Stimulated activated CD8-positive, alpha-beta memory T cell treated with anti-CD3 and anti-CD28 coated beads, Interleukin-2, amount 100 ng/mL, for 1 hour (primary cell): ENCODE results near the gene DHRS1.

Experiments used
- DNase-seq, 2 donors: peaks; one replicate each; pipeline ENCODE4 v3.0.0-alpha.2; 2020; ENCODE audit warnings: low read depth in 2 of 2

The DHRS1 gene

DNA sequence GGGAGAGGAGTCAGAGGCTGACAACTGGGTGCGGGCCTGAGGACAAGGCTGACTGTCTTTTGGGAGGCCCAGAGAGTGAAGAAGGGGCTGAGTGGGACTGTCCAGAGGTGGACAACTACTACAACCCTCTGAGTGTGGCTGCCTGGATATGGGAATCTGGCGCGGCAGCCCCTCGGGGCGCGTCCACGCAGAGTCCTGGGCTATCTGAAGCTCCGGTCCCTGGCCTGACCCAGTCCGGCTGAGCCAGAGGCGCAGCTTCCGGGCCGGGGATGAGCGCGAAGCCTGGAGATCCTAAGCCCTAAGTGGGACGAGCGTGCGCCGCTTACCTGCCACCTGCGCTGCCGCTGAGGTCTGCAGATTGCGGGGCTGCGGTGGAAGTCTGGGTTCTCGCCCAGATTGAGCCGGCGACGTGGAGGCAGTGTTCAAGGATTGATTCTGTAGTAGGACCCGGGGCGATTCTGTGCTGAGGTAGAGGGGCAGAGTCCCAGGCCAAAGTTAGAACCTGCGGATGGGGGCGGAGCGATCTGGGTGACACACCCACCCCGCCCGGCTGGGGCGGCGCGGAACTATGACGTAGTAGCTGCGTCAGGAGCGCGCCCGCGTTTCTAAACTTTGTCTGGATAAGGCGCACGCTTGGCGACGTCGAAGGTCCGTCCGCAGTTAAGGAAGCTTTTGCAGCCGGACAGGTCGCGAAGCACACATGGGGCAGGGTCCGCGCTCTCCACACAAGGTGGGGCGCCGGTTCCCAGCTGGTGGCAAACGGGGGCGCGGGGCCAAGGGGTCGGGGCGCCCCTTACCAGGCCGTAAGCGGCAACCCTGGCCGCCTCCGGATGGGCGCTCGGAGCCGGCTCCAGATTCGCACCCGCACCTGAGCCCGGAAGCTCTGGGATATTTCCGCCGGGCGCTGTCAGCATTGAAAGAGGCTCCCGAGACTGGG lies at the start of gene DHRS1, which contains the start of gene NOP9:
Gene DHRS1 (minus strand): TSS at position 526 of the 937 bp plus-strand sequence. CDS start 674 bp downstream, outside the sequence.
Gene NOP9 (plus strand): TSS at position 596 of the 937 bp plus-strand sequence. CDS start 105 bp downstream, at position 701.
- DNase-seq, result peak; percentile 89 to 91

GRCh38 chr14:24348186-24348585 lies 48.6 kb upstream of the DHRS1 start:
- no peak for DNase-seq

DNA sequence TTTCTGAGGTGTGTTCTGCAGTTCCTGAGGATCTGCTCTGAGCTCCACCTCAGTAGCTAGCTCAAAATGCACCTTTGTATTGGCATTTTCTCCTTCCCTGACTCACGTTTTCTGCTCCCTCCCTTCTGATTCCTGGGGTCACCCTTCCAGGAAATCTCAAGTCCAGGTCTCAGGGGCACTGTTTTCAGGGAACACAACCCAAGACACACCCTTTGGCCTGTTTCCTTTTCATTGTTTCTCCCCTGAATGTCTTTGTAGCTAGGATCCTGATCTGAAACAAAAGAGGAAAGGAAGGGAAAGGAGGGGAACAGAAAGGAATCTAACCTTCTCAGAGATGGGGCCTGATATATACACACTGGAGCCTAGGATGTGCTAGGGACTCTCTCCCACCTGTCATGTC lies 47.6 kb upstream of the DHRS1 start:
- DNase-seq, result no peak

- no peak for DNase-seq
Observed at GRCh38 chr14:24343795-24344660, 44.4 kb upstream of the DHRS1 start.

DNA sequence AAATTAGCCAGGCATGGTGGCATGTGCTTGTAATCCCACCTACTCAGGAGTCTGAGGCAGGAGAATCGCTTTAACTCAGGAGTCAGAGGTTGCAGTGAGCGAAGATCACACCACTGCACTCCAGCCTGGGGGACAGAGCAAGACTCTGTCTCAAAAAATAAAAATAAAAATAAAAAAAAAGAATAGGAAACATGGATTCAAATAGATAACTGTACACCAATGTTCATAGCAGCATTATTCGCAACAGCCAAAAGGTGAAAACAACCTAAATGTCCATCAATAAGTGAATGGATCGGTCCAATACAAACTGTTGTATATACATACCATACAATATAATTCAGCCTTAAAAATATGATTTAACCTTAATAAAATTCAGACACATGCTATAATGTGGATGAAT lies 43.3 kb upstream of the DHRS1 start:
- DNase-seq, result no peak

GRCh38 chr14:24340606-24341005 lies 41.0 kb upstream of the DHRS1 start:
- no peak for DNase-seq

DNA sequence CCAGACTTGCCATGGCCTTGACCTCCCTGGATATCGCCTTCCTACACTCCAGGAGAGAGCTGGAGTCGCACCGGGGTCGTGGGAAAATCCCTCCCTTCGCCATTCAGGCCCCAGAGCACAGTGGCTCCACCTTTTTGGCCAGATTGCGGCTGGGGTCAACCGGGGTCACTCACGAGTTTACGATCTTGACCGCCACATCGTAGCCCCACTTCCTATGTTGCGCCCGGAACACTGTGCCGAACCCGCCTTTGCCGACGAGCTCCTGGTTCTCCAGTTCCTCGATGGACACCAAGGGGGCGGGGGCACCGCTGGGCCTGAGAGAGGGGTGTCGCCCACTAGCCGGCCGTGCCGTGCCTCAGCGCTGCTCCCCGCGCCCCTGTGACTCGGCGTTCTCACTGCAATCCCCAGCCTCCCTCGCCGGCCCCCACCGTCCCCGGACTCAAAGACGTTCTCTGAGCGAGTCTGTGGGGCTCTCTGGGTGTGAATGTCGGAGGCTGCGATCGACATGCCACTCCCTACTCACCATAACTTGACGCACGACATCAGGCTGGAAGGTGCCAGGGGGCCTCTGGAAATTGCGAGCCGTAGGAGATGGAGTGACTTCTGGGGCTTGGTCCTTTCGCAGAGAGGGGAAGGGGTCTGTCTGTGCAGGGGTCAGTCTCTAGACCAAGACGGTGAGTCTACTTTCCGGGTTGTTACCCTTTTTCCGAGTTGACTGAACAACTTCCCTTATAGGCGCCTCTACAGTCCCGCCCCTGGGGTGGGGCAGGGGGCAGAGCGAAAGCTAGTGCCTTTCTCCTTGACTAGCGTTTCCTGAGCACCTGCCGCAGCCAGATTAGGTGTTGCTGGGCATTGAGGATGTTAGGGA lies 39.9 kb upstream of the DHRS1 start, which contains the start of gene RIPK3:
Gene RIPK3 (minus strand): TSS at position 708 of the 868 bp plus-strand sequence. CDS start 165 bp downstream, at position 543.
- DNase-seq, result peak; percentile 33 to 48

DNA sequence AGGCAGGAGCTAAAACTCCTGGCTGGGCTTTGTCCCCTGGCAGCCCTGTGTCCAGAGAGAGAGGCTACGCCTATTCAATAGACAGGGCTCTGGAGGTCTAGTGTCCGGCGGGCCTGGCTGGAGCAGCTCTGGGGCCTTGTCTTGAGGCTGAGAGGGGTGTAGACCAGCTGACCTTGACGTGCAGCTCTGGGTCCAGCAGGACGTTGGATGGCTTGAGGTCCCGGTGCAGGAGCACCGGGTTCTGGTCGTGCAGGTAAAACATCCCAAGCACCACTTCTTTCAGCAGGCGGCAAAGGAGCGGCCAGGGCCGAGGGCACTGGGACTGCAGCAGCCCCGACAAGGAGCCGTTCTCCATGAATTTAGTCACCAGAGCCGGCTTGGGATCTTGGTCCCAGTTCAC lies 39.3 kb upstream of the DHRS1 start:
- DNase-seq, result no peak

GRCh38 chr14:24337824-24338175 lies 38.2 kb upstream of the DHRS1 start:
- no peak for DNase-seq

- no peak for DNase-seq
Observed at GRCh38 chr14:24337144-24337823, 37.7 kb upstream of the DHRS1 start.

- no peak for DNase-seq
Observed at GRCh38 chr14:24335461-24336171, 36.0 kb upstream of the DHRS1 start.

- no peak for DNase-seq
Observed at GRCh38 chr14:24334431-24335291, 35.1 kb upstream of the DHRS1 start, which contains the start of gene ADCY4. ADCY4 (minus strand) TSS chr14:24335071; CDS start chr14:24334652, 419 bp downstream.

DNA sequence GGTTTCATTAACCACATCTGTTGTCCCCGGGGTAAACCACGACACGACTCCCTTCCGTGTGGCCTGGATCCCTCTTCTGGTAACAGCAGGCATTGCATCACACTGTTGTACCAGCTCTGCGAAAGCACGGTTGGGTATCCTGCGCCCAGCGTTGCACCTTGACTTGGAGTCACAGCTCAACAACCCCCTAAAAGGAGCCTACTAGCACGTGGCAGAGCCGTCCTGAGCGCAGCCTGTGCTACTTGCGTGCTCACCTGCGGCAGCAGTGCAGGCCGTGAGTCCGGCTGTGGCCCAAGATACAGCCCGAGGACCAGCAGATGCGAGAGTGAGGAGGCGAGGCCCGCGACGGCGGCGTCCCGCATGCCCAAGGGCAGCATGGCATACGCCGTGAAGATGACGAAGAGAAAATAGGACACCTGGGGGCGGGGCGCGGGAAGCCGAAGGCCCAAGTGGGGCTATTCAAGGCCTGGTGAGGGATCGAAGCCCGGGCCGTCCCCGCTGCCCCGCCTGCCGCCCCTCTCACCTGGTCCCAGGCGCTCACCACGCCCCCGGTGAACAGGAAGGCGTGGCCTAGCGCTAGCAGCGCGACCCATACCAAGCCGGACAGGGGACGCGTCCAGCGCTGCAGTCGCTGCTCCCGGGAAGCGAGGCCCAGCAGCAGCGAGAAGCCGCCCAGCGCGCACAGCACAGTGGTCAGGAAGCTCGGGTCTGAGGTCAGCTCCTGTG lies 32.9 kb upstream of the DHRS1 start:
- peak; percentile 55 to 69 for DNase-seq

GRCh38 chr14:24331731-24332267 lies 32.2 kb upstream of the DHRS1 start:
- DNase-seq, result no peak

DNA sequence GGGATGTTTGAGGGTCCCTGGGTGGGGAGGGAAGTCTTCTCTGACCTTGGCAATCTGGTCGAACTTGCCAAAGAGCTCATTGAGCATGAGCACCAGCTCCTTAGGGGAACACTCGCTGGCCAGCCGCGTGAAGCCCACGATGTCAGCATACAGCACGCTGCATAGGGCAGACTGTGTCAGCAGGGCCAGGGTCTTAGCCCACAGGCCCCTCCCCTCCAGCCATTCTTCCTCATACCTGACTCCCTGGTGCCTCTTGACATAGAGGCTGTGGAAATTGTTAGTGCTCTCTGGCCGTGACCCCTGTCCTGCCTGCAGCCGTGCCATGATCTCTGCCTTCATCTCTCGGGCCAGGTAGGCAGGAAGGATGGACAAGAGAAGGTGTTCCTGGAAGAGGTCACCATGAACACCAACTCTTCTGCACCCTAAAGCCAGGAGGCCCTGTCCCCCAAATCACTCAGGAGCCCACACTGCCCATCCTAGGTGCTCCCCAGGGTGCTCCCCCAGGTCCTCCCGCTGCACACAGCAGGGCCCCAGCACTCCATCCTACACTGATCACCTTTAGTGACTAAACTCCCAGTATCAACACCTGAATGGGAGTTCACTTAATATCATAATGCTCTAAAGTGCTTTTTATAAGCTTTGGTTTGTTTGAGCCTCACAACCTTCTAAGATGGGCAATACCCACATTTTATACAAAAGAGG lies 31.5 kb upstream of the DHRS1 start:
- DNase-seq, result no peak

DNA sequence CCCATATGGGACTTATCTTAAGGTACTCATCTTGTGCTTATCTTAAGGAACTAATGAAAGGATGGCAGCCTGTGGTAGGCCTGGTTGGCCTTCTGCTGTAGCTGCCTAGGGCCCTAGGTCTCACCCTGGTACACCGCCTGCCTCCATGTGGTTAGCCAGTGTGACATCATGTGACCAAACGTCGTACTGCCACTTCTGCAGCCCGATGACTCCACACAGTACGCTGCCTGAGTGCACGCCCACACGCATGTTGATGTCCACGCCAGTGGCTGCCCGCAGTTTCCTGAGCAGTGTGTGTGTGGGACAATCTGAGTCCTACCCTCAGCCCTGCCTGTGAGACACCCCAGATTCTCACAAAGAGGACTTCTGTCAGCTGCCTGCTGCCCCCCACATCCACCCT lies 30.2 kb upstream of the DHRS1 start:
- DNase-seq, result peak; percentile 54 to 56

DNA sequence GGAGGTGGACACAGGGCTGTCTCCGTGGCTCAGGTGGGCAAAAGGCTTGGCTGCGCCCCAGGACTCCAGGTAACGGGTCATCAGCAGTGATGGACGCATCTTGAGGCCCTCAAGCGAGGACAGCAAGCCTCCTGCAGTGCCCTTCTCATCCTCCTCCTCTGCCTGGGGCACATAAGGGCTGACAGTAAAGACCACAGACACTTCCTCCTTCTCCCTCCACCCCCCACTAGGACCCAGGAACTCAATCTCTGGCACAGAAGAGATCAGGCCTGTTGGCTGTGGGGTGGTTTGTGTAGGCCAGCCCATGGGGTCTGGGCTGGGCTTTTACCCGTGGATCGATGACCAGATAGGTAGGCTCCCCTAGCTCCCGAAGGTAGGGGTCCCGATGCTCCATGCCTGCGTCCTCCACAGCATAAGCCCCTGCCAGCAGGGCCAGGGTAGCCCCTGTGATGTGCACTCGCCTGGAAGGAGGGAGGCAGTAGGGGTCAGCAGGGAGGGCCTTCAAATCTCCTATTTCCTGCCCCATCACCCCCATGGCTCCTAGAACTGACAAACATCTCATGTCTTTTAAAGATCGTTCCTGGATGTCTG lies 29.6 kb upstream of the DHRS1 start:
- DNase-seq, result no peak
